ENCODE results near the gene KLK3.

GRCh38 chr19:50837300-50837699, 17.4 kb upstream of the KLK3 start:
- TF ChIP-seq CTCF (IDR thresholded peaks at IDR 0.05) (no peak), EZH2 (IDR thresholded peaks at IDR 0.05; ENCODE audit: borderline replicate concordance, insufficient read depth, low read depth, low read length, poor library complexity, severe bottlenecking) (no peak)
